DOHH2 (cell line): Measurements from ENCODE around the gene LRRC1.
A peak's percentile ranks its signal among the peaks of the same experiment; 100 is the strongest.

ENCODE experiments used
- H3F3A ChIP-seq: fragments of 200-600 bp; sonication (generic), shearing (Covaris generic); 2 replicates; pipeline ENCODE4 v1.6.0; 2016; ENCODE audit warnings: antibody characterized with exemption, mild to moderate bottlenecking; ENCODE audit not compliant: control insufficient read depth, insufficient read depth
- H3K27ac ChIP-seq: fragments of 200-600 bp; sonication (generic); 2 replicates; pipeline ENCODE4 v1.5.1; 2014; ENCODE audit warnings: low read depth, mild to moderate bottlenecking, low read length, moderate library complexity
- H3K27me3 ChIP-seq: fragments of 200-600 bp; sonication (generic); 2 replicates; pipeline ENCODE4 v1.6.1; 2014; ENCODE audit warnings: mild to moderate bottlenecking, low read length, mixed read lengths; ENCODE audit not compliant: control insufficient read depth
- H3K36me3 ChIP-seq: fragments of 200-600 bp; sonication (generic); 2 replicates; pipeline ENCODE4 v1.6.1; 2014; ENCODE audit warnings: mild to moderate bottlenecking, low read length, moderate library complexity, mixed read lengths; ENCODE audit not compliant: control insufficient read depth
- H3K4me1 ChIP-seq: fragments of 200-600 bp; sonication (generic); 2 replicates; pipeline ENCODE4 v1.6.1; 2014; ENCODE audit warnings: mild to moderate bottlenecking, low read length, mixed read lengths; ENCODE audit not compliant: control insufficient read depth
- H3K4me2 ChIP-seq: fragments of 200-600 bp; sonication (generic); 2 replicates; pipeline ENCODE4 v1.6.0; 2014; ENCODE audit warnings: mild to moderate bottlenecking, low read length, moderate library complexity
- H3K4me3 ChIP-seq: fragments of 200-600 bp; sonication (generic); 2 replicates; pipeline ENCODE4 v1.5.1; 2014; ENCODE audit warnings: mild to moderate bottlenecking, low read length, mixed read lengths
- H3K79me2 ChIP-seq: fragments of 200-600 bp; sonication (generic); 2 replicates; pipeline ENCODE4 v1.6.1; 2014; ENCODE audit warnings: mild to moderate bottlenecking, low read length, mixed read lengths; ENCODE audit not compliant: control insufficient read depth
- H3K9me2 ChIP-seq: fragments of 200-600 bp; sonication (generic); replicated peaks from 2 replicates; pipeline ENCODE4 v1.6.1; 2014; ENCODE audit warnings: mild to moderate bottlenecking, low read length, mixed read lengths; ENCODE audit not compliant: control insufficient read depth
- H3K9me3 ChIP-seq: fragments of 200-600 bp; sonication (generic); 2 replicates; pipeline ENCODE4 v1.6.1; 2014; ENCODE audit warnings: antibody characterized with exemption, low read length, mixed read lengths; ENCODE audit not compliant: control insufficient read depth, insufficient read depth
- H4K20me1 ChIP-seq: fragments of 200-600 bp; sonication (generic); 2 replicates; pipeline ENCODE4 v1.6.0; 2014; ENCODE audit warnings: low read depth, mild to moderate bottlenecking, antibody characterized with exemption, low read length, moderate library complexity; ENCODE audit not compliant: control insufficient read depth, insufficient read depth
- EZH2phosphoT487 ChIP-seq: fragments of 200-600 bp; sonication (generic); IDR thresholded peaks from 2 replicates; pipeline ENCODE4 v1.6.1; 2017; ENCODE audit warnings: borderline replicate concordance, mild to moderate bottlenecking, antibody characterized with exemption, low read length, moderate library complexity, mixed read lengths
- TF ChIP-seq, protein P1 (sequence below): fragments of 200-600 bp; sonication (generic); IDR thresholded peaks from one replicate; pipeline ENCODE4 v1.5.1; 2014; ENCODE audit warnings: antibody characterized with exemption, mild to moderate bottlenecking, low read depth, low read length; ENCODE audit not compliant: poor library complexity, severe bottlenecking

Gene LRRC1

GRCh38 chr6:53951383-53951782 is 156.6 kb downstream of the LRRC1 start:
- H3K79me2 ChIP-seq, result no peaks in the 10 kb centered on the region
- no peaks in the 10 kb centered on the region for H3K9me2 ChIP-seq
- H3K4me2 ChIP-seq, result no peak overlapping the region
- H4K20me1 ChIP-seq, result no peaks in the 10 kb centered on the region
- H3K27ac ChIP-seq, result no peak overlapping the region
- peaks cover 5% of the 10 kb centered on the region for H3K27me3 ChIP-seq
- H3F3A ChIP-seq, result no peaks in the 10 kb centered on the region
- no peak overlapping the region for H3K4me3 ChIP-seq
- no peaks in the 10 kb centered on the region for H3K4me1 ChIP-seq
- H3K9me3 ChIP-seq, result 0 out of 2 replicates have a peak, but pooled peaks cover 2% of the 10 kb centered on the region
- no peak for TF ChIP-seq EZH2phosphoT487
- TF ChIP-seq, protein P1, sequence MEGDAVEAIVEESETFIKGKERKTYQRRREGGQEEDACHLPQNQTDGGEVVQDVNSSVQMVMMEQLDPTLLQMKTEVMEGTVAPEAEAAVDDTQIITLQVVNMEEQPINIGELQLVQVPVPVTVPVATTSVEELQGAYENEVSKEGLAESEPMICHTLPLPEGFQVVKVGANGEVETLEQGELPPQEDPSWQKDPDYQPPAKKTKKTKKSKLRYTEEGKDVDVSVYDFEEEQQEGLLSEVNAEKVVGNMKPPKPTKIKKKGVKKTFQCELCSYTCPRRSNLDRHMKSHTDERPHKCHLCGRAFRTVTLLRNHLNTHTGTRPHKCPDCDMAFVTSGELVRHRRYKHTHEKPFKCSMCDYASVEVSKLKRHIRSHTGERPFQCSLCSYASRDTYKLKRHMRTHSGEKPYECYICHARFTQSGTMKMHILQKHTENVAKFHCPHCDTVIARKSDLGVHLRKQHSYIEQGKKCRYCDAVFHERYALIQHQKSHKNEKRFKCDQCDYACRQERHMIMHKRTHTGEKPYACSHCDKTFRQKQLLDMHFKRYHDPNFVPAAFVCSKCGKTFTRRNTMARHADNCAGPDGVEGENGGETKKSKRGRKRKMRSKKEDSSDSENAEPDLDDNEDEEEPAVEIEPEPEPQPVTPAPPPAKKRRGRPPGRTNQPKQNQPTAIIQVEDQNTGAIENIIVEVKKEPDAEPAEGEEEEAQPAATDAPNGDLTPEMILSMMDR, result no peak
- H3K36me3 ChIP-seq, result no peaks in the 10 kb centered on the region

GRCh38 chr6:53956068-53956711 is 161.4 kb downstream of the LRRC1 start:
- H3K9me2 ChIP-seq, result no peaks in the 10 kb centered on the region
- no peaks in the 10 kb centered on the region for H3K36me3 ChIP-seq
- H3K9me3 ChIP-seq, result 0 out of 2 replicates have a peak, but pooled peaks cover 2% of the 10 kb centered on the region
- peaks cover 21% of the 10 kb centered on the region for H3K27me3 ChIP-seq
- TF ChIP-seq, protein P1, result peak; percentile 46
- no peak for TF ChIP-seq EZH2phosphoT487
- H3K27ac ChIP-seq, result no peak overlapping the region
- no peaks in the 10 kb centered on the region for H3K79me2 ChIP-seq
- no peaks in the 10 kb centered on the region for H3K4me1 ChIP-seq
- H3F3A ChIP-seq, result no peaks in the 10 kb centered on the region
- H3K4me2 ChIP-seq, result no peak overlapping the region
- no peaks in the 10 kb centered on the region for H4K20me1 ChIP-seq
- no peak overlapping the region for H3K4me3 ChIP-seq

DNA sequence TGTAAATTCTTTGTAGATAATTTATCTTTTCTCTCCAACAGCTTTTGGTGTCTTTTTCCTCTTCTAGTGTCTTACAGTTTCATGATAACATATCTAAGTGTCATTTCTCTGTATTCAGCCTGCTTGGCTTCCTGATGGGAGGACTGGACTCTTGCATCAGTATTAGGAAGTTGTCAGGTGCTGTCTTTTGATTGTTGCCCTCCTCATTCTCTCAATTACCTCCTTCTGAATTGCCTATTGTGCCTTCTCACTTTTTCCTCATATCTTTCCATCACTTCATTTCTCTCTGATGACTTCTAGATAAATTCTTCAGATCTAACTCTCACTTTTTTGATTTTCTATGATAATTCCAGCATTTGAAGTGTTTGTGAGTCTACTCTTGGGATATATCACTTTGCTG is 162.0 kb downstream of the LRRC1 start:
- no peaks in the 10 kb centered on the region for H3F3A ChIP-seq
- no peaks in the 10 kb centered on the region for H3K4me1 ChIP-seq
- no peaks in the 10 kb centered on the region for H3K36me3 ChIP-seq
- H3K79me2 ChIP-seq, result no peaks in the 10 kb centered on the region
- H3K27me3 ChIP-seq, result peaks cover 21% of the 10 kb centered on the region
- H4K20me1 ChIP-seq, result no peaks in the 10 kb centered on the region
- TF ChIP-seq EZH2phosphoT487, result no peak
- TF ChIP-seq, protein P1, result no peak
- H3K27ac ChIP-seq, result no peak overlapping the region
- no peaks in the 10 kb centered on the region for H3K9me2 ChIP-seq
- H3K9me3 ChIP-seq, result no peaks in the 10 kb centered on the region
- no peak overlapping the region for H3K4me2 ChIP-seq
- no peak overlapping the region for H3K4me3 ChIP-seq
